Measurements from ENCODE around the gene OTX1. TPM values are rescaled to one million over a fixed set of nuclear protein-coding genes. Genes with fewer than 3 reads are reported as not detected.

Gene OTX1
- total RNA-seq, 1 donor from 2014 or later: 0.30 TPM

DNA sequence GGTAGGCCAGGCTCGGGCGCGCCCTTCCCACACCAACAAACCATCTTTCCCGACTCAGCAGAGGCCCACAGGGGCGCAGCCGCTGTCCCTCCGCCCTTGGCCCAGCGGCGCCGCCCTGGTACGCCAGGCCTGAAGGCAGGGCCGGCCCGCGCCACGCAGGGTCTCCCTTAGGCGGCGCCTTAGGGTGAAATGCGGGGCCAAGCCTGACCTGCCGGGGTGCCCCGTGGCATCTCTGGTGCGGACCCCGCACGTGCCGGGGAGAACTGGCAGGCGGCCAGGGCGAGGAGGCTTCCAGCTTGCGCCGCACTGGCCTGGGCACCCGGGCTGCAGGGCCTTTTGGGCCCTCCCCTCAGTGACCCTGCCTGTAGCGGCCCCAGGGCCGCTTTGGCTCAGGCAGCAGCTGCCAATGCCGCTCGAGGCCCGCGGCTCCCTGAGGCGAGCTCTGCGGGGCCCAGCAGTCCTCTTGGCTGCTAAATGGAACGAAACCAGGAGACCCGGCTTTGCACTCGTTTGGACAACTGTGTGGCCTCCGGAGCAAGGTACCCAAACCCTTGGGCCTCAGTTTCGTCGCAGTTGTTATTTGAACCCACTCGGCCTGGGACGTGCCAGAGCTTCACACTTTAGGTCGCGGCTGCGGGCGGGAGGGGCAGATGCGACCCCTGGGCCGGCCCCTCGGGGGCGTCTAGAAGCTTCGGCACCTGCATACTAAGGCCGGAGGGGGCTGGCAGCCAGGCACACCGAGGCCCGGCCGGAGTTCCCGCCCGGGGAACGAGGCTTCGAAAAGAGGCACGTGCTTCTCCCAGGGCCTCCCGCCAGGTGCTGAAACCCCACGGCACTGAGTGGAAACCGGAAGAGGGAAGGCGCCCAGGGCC is 8.5 kb downstream of the OTX1 start:
- H3K4me2 ChIP-seq (ENCODE audit: low read length): peak overlapping the region; percentile 53
- no peak overlapping the region for H2AFZ ChIP-seq (ENCODE audit: low read depth, low read length)
- peaks cover 4% of the 10 kb centered on the region for H3K4me1 ChIP-seq (ENCODE audit: insufficient read depth, low read length)
- FAIRE-seq (no peak), DNase-seq (ENCODE audit: low read depth) (no peak)
- no peak overlapping the region for H3K27ac ChIP-seq (ENCODE audit: low read depth, low read length)
- peaks cover 21% of the 10 kb centered on the region for H3K79me2 ChIP-seq (ENCODE audit: insufficient read depth, low read length)
- Mint-ChIP-seq H3K27me3 (ENCODE audit: low read depth, unreplicated experiment) (peaks cover 74% of the 10 kb centered on the region), H3K36me3 (ENCODE audit: low read depth, unreplicated experiment) (peaks cover 1% of the 10 kb centered on the region), H3K27ac (ENCODE audit: unreplicated experiment) (no peak overlapping the region), H3K9me3 (ENCODE audit: unreplicated experiment) (peaks cover 17% of the 10 kb centered on the region), H3K4me1 (ENCODE audit: low read depth, unreplicated experiment) (no peaks in the 10 kb centered on the region), H3K4me3 (ENCODE audit: unreplicated experiment) (no peak overlapping the region)
- H3K27me3 ChIP-seq (ENCODE audit: insufficient read depth, low read length): peaks cover 73% of the 10 kb centered on the region
- H3K9ac ChIP-seq (ENCODE audit: low read length): no peak overlapping the region
- H4K20me1 ChIP-seq (ENCODE audit: insufficient read depth, low read length): peaks cover 35% of the 10 kb centered on the region
- H3K9me3 ChIP-seq (ENCODE audit: insufficient read depth, low read depth, low read length): no peaks in the 10 kb centered on the region
- H3K36me3 ChIP-seq (ENCODE audit: insufficient read depth, low read length): no peaks in the 10 kb centered on the region
- TF ChIP-seq CTCF (IDR thresholded peaks at IDR 0.05; ENCODE audit: insufficient read depth, low read depth, low read length) (no peak), EZH2 (IDR thresholded peaks at IDR 0.05; ENCODE audit: insufficient read depth, low read length) (peak; percentile 96)
- no peak overlapping the region for H3K4me3 ChIP-seq (ENCODE audit: insufficient read depth, low read depth, low read length)

- no peak overlapping the region for H3K27ac ChIP-seq (ENCODE audit: low read depth, low read length)
- H4K20me1 ChIP-seq (ENCODE audit: insufficient read depth, low read length): peaks cover 27% of the 10 kb centered on the region
- no peak for DNase-seq (ENCODE audit: low read depth)
- no peak for FAIRE-seq
- no peaks in the 10 kb centered on the region for H3K9me3 ChIP-seq (ENCODE audit: insufficient read depth, low read depth, low read length)
- H3K27me3 ChIP-seq (ENCODE audit: insufficient read depth, low read length): peaks cover 70% of the 10 kb centered on the region
- H3K27me3 Mint-ChIP-seq (ENCODE audit: low read depth, unreplicated experiment): peaks cover 66% of the 10 kb centered on the region
- no peaks in the 10 kb centered on the region for H3K36me3 ChIP-seq (ENCODE audit: insufficient read depth, low read length)
- H3K4me3 Mint-ChIP-seq (ENCODE audit: unreplicated experiment): peak overlapping the region; percentile 65
- H3K4me1 ChIP-seq (ENCODE audit: insufficient read depth, low read length): peaks cover 4% of the 10 kb centered on the region
- H3K9ac ChIP-seq (ENCODE audit: low read length): no peak overlapping the region
- peaks cover 10% of the 10 kb centered on the region for H3K9me3 Mint-ChIP-seq (ENCODE audit: unreplicated experiment)
- no peak overlapping the region for H3K4me3 ChIP-seq (ENCODE audit: insufficient read depth, low read depth, low read length)
- H3K36me3 Mint-ChIP-seq (ENCODE audit: low read depth, unreplicated experiment): peaks cover 1% of the 10 kb centered on the region
- no peak overlapping the region for H3K4me2 ChIP-seq (ENCODE audit: low read length)
- no peak overlapping the region for H3K27ac Mint-ChIP-seq (ENCODE audit: unreplicated experiment)
- peaks cover 14% of the 10 kb centered on the region for H3K79me2 ChIP-seq (ENCODE audit: insufficient read depth, low read length)
- no peak overlapping the region for H2AFZ ChIP-seq (ENCODE audit: low read depth, low read length)
- H3K4me1 Mint-ChIP-seq (ENCODE audit: low read depth, unreplicated experiment): no peaks in the 10 kb centered on the region
- TF ChIP-seq EZH2 (IDR thresholded peaks at IDR 0.05; ENCODE audit: insufficient read depth, low read length) (no peak), CTCF (IDR thresholded peaks at IDR 0.05; ENCODE audit: insufficient read depth, low read depth, low read length) (no peak)
These were observed 9.3 kb downstream of the OTX1 start for GRCh38 chr2:63059793-63060471.
